GM18870 (cell line): ENCODE data around the gene IFT122.
"Not testable (repeated sequence)": the region's sequence is repeated elsewhere in the genome, so short reads cannot be mapped to it uniquely, and the experiment has no call there.

Experiments used
- ATAC-seq: cut with Tn5 transposase; IDR thresholded peaks from one replicate; pipeline ENCODE4 v1.9.1; 2021; ENCODE audit warnings: moderate library complexity; ENCODE audit not compliant: unreplicated experiment

IFT122 gene

DNA sequence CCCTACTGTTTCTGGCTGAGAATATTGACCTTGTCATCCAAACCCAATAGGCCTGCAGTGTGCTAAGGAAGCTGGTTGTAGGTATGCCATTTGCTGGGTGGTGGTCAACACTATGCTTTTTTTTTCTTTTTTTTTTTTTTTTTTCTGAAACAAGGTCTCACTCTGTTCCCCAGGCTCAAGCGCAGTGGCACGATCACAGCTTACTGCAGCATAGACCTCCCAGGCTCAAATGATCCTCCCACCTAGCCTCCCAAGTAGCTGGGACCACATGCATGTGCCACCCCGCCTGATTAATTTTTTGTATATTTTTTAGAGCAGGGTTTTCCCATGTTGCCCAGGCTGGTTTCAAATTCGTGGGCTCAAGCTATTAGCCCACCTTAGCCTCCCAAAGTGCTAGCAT lies 52.7 kb downstream of the IFT122 start:
- ATAC-seq: no peak

DNA sequence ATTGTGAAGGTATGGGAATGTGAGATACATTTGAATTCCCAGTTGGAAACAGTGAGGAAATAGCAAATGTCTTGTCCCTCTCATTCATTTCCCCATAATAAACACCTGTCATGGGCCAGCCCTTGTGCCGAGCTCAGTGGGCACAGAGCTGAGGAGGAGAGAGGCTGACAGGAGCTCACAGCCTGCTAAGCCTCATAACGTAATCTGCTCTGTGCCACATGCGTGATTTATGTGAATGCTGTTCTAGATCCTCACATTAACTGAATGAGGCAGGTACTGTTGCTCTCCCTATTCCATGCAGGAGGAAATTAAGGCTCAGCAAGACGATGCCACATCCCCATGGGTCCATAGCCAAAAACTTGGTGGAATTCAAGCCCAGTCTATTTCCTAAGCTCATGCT lies 53.2 kb downstream of the IFT122 start:
- no peak for ATAC-seq

DNA sequence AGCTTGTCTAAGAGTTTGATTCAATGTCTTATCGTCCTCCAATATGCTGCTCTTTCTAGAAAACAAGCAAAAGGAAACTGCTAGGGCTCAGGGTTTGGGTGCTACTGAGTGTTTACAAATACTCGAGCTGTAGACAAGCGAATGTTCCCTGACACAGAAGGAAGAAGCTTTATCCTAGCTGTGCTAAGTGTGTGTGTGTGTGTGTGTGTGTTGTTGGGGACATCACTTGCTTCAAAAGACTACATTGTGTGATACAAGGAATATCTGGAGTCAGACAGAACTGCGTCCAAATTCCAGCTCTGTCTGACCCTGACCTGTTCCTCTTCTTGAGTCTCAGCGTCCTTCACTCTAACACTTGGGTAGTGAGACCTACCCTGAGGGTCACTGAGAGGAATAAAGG lies 54.5 kb downstream of the IFT122 start:
- ATAC-seq: not testable (repeated sequence)

DNA sequence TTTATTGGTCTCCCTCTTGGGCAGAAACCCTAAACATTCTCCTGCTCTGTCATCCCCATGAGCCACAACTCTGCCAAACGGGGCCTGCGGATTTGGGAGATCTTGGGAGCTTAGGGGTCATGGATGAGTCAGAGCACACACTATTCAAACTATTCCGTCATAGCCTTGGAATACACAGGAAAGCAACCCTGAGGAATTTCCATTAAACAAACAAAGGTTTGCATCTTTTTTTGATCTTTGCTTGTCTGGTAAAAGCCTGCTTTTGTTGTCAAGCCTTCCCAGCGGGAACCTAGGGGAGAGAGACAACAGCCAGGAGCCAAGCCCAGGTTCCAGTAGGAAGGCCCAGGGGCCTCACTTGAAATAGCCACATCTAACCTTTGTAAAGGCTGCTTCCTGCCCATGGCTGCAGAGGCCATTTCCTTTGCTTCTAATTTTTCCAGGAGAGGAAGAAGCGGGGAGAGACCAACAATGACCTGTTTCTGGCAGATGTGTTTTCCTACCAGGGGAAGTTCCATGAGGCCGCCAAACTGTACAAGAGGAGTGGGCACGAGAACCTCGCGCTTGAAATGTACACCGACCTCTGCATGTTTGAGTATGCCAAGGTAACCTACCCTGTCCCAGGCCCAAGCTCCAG lies 55.1 kb downstream of the IFT122 start:
- ATAC-seq: not testable (repeated sequence)

DNA sequence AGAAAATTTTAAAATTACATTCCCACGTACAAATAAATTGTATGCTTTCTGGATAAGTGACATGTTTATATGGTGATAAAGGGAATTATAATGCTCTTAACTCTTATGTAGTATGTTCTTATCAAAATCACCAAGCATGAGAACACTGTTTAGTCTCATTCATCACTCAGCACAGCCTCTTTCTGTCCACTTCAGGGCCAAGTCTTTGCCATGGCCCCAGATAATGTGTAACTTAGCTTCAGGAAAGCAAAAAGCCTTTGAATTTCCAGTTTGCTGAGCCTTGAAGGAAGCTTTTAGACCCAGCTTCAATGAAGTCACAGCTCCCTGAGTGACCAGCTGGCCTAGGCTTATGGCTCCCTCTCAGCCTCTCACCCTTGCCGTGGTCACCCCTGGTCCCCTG lies 57.9 kb downstream of the IFT122 start:
- ATAC-seq: not testable (repeated sequence)

DNA sequence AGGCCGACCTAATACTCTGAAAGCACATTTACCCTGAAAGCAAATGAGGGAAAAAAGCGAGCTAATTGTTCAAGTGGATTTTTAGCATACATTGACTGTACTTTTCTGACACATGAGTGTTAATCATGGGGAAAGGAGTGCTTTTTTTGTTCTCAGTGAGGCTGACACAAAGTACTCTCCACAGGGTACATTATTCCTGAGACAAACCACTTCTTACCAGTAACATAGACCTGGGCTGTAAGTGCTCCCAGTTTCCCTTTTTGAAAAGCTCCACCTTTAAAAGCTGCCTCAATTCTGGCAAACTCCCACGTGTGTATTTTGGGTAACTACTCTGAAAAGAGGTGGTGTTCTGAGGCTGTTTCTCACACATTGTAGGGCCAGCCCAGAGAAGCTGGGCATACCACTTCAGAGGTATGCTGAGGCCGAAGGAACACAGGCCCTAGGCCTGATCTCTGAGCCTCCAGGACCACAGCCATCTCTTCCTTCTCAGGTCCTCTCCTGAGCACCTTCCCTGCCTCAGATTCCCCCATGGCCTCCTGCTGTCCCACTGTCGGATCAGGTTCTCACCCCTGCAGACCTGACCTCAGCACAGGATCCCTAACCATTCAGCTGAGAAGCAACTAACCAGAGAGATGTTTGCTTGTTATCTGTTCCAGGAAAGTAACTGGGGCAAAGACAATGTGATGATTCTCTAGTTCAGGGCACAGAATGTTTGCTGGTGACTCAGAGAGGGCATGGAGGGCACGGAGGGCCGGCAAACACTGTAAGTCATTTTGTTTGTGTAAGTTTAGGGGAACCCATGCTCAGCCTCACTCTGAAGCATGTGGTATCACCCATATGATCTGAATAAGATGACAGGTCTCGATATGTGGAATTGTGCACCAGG lies 58.8 kb downstream of the IFT122 start:
- ATAC-seq: not testable (repeated sequence)

DNA sequence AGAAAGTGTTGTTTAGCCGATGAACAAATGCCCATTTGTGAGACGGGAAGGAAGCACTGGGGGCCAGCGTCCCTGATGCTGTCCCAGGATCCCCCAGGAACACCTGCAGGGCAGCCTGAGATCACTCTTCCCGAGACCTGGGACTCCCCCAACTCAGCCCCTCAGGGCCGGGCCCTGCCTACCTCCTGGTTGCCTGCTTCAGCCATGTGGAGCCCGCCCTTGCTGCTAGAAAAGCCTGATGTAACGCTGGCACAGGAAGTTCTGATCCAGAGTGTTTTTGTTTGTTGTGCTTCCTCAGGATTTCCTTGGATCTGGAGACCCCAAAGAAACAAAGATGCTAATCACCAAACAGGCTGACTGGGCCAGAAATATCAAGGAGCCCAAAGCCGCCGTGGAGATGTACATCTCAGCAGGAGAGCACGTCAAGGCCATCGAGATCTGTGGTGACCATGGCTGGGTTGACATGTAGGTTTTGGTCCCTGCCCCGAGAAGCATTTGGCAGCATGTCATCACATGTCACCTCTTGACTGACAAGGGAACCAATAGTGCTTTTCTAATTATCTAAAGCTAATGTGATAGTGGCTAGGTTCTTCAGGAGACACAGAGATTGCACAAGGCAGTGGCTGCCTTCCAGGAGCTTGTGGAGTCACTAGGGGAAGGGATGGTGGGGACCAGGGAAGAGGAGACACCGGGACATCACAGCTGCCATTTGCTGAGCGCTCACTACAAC lies 59.7 kb downstream of the IFT122 start:
- not testable (repeated sequence) for ATAC-seq

DNA sequence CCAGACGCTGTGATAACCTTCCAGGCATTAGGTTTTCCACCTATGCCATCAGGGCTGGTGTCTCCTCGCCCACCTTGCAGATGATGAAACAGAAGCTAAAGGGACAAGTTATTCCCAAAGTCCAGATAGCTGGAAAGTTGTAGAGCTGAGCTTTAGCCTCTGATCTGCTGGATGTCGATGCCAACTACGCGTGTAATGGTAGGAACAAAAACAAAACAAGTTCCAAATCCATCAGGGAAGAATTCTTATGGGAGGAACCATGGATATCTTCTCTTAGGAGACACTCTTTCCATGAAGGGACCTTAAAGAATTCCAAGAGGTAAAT lies 60.3 kb downstream of the IFT122 start:
- ATAC-seq: no peak

DNA sequence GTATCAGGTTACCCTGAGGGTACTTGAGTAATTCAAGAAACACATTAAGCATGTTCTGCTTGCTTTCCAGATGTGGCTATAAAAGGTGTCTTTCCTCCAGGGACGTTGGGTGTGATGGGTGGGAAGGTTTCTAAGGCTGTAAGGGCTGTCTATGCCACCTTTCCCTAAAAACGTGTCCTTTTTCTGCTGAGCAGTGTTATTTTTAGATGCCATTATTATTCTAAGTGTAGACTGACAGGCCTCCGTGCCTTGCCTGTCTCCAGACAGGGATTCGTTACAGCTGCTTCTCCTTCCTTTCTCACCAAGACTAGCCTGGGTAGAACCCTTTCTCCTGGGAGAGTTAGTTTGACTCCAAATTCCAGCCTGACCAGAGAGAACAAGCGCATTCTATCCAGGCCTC lies 61.6 kb downstream of the IFT122 start:
- ATAC-seq: no peak

DNA sequence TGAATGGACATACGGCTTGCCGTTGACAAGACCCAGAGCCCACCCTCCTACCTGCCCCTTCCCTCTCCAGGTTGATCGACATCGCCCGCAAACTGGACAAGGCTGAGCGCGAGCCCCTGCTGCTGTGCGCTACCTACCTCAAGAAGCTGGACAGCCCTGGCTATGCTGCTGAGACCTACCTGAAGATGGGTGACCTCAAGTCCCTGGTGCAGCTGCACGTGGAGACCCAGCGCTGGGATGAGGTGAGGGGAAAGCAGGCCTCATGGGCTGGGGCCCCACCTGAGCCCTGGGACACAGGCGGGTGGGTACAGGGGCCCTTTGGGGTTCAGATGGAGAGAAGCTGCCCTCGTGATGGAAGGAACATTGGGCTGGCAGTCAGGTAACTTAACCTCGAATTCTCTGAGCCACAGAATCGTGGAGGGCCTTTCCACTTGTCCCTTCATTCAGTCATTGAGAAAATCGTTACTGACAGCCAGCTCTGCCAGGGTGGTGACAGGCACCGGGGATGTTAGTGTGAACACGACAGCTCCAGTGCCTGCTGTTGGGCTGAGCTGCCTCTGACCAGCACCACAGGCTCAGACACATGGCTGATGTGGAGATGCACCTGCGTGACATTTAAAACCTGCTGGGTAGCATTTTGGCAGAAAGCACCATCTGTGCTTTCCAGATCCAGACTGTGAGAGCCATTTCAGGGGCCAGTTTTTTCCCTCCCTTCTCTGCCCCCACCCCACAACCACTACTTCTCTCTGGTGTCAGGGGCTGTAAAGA lies 62.8 kb downstream of the IFT122 start:
- ATAC-seq: no peak

DNA sequence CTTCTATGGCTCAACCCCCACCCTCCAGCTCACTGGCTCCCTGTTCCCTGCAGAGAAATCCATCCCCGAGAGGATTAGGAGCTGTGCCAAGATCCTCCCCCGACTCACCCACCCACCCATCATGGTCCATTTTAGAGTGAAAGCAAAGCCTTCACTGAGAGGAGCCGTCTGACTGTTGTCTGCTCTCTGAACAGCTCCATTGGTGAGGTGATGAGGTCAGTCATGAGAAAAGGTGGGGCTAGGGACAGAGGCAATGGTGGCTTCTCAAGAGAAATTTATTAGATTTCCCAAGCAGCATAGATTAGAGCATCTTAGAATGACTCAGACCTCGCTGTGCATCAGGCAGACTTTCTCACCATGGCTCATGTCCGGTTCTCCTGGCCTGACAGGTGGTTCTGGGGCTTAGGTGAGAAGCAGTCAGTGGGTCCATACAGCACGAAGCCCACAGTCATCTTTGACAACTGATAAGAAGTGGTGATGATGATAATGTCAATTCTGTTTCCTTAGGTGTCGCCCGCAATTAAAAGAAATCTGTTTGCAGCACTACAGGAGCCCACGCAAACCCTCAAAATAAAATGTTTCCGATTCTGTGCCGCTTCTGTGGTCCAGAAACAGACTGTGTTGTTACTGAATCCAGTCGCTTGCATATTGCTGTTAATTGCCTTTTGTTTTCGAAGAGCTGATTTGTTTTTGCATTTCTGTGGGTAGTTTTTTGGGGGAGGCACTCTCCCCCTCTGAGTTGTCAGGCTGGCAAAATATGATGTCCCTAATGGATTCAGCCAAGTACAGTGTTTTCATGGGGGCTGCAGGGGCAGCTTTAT lies 63.7 kb downstream of the IFT122 start:
- ATAC-seq: no peak

DNA sequence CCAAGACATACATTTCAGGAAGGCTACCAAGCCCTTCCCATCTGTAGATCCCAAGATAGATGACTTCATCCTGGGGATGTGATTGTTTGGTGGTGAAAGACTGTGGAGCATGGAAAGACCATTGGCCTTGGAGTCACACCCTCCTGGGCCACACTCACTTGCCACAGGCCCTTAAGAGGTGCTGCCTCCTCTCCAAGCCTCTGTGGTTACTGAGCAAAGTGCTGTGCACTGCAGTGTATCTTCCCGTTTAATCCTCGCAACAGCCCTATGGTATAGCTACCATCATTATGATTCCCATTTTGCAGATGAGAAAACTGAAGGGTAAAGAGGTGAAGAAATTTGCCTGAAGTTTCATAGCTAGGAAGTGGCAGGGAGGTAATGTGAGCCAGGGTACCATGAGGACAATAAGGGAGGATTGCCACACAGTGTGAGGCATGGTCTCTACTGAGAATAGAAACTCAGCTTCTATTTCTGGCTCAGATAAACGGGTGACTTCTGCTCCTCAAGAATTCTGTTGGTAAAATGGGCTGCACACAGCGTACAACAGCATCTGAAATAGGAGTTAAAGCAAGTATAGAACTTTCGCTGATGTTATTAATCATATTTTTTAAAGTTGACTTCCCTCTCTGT lies 64.6 kb downstream of the IFT122 start:
- no peak for ATAC-seq

DNA sequence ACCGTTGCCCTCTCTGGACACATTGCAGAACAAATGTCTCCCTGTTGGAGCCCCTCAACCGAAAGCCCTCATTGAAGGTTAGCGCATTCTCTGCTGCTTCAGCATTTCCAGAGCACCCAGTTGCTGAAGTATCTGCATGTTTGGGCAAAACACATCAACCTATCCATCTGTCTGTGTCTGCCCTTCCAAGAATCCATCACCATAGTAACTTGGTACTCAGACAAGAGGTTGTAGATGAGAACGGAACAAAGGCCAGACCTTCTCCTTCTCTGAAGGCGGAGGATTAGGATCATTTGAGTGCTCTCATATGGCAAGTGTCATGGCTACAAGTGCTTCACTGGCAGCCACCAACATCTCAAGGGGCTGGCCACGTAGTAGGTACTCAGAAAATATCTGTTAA lies 65.3 kb downstream of the IFT122 start:
- no peak for ATAC-seq

DNA sequence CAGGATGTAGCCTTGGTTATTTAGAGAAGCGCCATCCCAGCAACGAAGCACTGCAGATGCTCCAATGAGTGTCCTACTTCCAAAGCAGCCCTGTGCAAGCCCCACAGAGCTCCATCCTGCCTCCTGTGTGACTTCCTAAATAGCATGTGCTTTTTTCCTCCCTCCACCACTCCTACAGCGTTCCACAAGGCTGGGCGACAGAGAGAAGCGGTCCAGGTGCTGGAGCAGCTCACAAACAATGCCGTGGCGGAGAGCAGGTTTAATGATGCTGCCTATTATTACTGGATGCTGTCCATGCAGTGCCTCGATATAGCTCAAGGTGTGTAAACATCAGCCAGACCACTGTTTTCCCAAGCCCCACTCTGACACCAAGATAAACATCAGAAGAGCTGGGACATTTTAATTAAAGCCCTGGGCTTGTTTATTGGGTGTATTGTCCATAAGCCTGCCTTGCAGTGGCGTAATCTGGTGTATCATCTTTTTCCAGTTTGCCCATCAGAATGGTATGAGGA lies 66.3 kb downstream of the IFT122 start:
- no peak for ATAC-seq

DNA sequence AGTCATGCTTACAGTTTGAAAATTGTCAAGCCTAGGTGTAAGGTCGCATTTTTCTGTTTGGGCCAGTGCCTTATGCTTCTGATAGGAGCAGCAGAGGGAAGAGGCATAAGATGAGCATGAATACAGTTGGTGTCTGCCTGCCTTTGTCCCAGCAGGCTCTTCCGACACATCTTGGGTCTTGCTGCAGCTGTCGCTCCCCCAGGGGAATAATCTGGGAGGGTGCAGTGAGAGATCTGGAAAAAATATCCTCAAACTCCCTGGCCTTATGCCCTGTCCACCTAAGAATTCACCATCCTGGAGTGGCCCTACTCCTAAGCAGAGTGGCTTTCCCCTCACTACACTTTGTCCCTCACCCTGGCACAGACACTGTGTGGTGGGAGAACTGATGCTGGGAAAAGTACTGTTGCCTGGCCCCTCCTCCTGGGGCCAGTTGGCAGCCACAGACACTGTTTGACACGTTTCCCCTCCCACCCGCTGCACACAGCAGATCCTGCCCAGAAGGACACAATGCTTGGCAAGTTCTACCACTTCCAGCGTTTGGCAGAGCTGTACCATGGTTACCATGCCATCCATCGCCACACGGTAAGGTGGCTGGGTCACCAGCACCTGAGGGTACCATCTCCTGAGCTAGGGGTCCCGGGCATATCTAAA lies 67.3 kb downstream of the IFT122 start:
- ATAC-seq: no peak

DNA sequence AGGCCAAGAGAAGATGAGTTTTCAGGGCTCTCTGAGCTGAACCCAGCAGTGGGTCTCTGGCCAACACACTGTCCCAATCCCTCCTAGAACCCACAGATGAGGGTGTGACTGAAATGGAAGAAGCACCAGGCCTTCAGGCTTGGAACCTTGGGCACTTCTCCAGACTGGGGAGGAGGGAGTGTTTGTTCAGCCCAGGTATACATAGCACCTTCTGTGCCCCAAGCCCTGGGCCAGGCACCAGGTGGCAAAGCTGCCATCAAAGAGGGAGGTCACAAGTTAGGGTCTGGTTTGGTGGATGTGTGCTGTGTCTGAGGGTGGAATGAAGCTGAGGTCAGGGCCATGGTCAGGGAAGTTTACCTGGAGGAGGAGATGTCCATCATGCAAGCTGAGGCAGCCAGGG lies 72.6 kb downstream of the IFT122 start:
- no peak for ATAC-seq

DNA sequence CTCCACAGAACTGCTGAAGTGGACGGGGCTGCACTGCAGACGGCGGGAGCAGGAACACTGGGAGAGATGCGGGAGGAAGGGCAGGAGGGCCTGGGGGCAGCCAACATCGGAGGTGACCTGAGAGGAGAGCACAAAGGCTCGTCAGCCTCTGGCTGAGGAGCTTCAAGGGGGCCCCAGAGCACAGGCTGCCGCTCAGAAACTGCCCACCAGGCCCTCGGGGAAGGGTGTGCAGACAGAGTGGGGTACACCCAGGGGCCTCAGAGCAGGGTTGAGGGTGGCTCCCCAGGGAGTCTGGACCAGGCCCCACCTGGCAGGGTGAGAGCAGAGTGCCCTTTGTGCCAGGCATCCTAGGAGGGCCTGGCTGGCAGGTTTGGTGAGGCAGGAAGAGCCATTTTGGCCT lies 73.7 kb downstream of the IFT122 start:
- ATAC-seq: no peak

DNA sequence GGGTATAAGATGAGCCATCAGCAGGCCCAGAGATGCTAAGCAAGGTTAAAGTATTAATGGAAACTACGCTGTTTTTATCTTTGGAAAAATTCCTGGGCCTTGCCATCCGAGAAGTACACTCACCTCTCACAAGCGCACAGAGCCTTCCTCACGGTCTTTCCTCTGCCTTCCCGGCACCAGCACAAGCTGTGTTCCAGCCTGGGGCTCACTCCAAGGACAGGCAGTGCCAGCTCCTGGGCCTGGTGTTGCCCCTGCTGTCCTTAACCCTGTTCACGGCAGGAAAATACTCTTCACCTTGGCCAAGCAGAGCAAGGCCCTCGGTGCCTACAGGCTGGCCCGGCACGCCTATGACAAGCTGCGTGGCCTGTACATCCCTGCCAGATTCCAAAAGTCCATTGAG lies 74.1 kb downstream of the IFT122 start:
- no peak for ATAC-seq

DNA sequence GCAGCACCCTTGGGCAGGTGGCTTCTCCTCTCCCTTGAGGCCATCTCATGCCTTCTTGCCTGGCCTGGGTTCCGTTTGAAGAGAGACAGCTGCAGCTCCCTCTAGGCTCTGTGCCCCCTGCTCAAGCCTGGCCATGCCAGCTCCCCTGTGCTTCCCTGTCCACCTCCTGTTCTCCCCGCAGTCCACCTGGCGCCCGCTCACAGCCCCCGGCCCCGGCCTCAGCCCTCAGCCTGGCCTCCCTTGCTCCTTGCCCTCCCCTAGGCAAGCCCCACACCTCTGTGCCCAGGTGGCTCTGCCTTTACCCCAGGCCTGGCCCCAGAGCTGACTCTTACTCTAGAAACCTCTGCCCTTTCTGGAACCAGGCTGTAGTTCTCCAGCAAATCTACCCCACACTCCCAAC lies 74.5 kb downstream of the IFT122 start:
- ATAC-seq: no peak
